SK-N-SH (cell line): ENCODE data around the gene LIAS. TPM values are rescaled to one million over a fixed set of nuclear protein-coding genes. Genes with fewer than 3 reads are reported as not detected.

ENCODE experiments used
- CTCF ChIA-PET: fragments of 300-600, 350-600 bp; formaldehyde crosslinking; extraction: SDS; loops from one replicate; lab custom pipeline; 2021; lab: Yijun Ruan, JAX
- POLR2A ChIA-PET: fragments of 350-600 bp; sonication (Branson Sonifier 250); formaldehyde crosslinking; extraction: SDS; loops from one replicate; lab custom pipeline; 2020; ENCODE audit warnings: antibody characterized with exemption, inconsistent platforms; lab: Yijun Ruan, JAX
- DNase-seq: peaks from one replicate; pipeline ENCODE4 v3.0.0; 2012
- H2AFZ ChIP-seq: fragments of 200-600 bp; sonication (generic); 2 replicates; pipeline ENCODE4 v1.8.1; 2016; ENCODE audit warnings: antibody characterized with exemption, mild to moderate bottlenecking, low read depth
- H3F3A ChIP-seq: fragments of 200-600 bp; sonication (generic); replicated peaks from 2 replicates; pipeline ENCODE3; 2016; ENCODE audit warnings: antibody characterized with exemption, mild to moderate bottlenecking; ENCODE audit not compliant: insufficient read depth
- H3K27ac ChIP-seq, 2 experiments: fragments of 200-500 bp in 1 of 2; fragments of 200-600 bp in 1 of 2; sonication (Bioruptor generic) in 1 of 2; sonication (generic), shearing (Covaris generic) in 1 of 2; 2 replicates each; pipeline versions ENCODE4 v1.5.1 to v1.6.1; 2014 to 2016; ENCODE audit warnings: low read depth in 2 of 2, inconsistent platforms in 1 of 2, low read length in 1 of 2, mild to moderate bottlenecking in 1 of 2, mixed read lengths in 1 of 2
- H3K27me3 ChIP-seq: fragments of 200-600 bp; sonication (generic), shearing (Covaris generic); 2 replicates; pipeline ENCODE4 v1.6.1; 2016; ENCODE audit warnings: mixed run types; ENCODE audit not compliant: insufficient read depth
- H3K36me3 ChIP-seq, 2 experiments: fragments of 200-500 bp in 1 of 2; fragments of 200-600 bp in 1 of 2; sonication (Bioruptor generic) in 1 of 2; sonication (generic) in 1 of 2; replicated peaks in 1 of 2; 2 replicates each; pipeline versions ENCODE3 to v1.5.1; 2014 to 2016; ENCODE audit warnings: low read length in 1 of 2, mild to moderate bottlenecking in 1 of 2; ENCODE audit not compliant: insufficient read depth in 2 of 2, control insufficient read depth in 1 of 2
- H3K4me1 ChIP-seq, 2 experiments: fragments of 200-500 bp in 1 of 2; fragments of 200-600 bp in 1 of 2; sonication (Bioruptor generic) in 1 of 2; sonication (generic), shearing (Covaris generic) in 1 of 2; 2 replicates each; pipeline versions ENCODE4 v1.5.1 to v1.6.1; 2014 to 2016; ENCODE audit warnings: low read depth in 1 of 2, low read length in 1 of 2, mixed run types in 1 of 2; ENCODE audit not compliant: insufficient read depth in 2 of 2, control insufficient read depth in 1 of 2
- H3K4me2 ChIP-seq: fragments of 200-600 bp; sonication (generic), shearing (Covaris generic); 2 replicates; pipeline ENCODE4 v1.6.1; 2017; ENCODE audit warnings: mixed run types
- H3K4me3 ChIP-seq, 2 experiments: fragments of 200-500 bp in 1 of 2; fragments of 200-600 bp in 1 of 2; sonication (Bioruptor generic) in 1 of 2; sonication (generic), shearing (Covaris generic) in 1 of 2; 2 replicates each; pipeline versions ENCODE4 v1.5.1 to v1.8.1; 2014 to 2016; ENCODE audit warnings: low read depth in 2 of 2, inconsistent platforms in 1 of 2, low read length in 1 of 2, mild to moderate bottlenecking in 1 of 2, mixed read lengths in 1 of 2, moderate library complexity in 1 of 2
- H3K79me2 ChIP-seq: fragments of 200-600 bp; sonication (generic); 2 replicates; pipeline ENCODE4 v1.8.1; 2017; ENCODE audit warnings: mild to moderate bottlenecking; ENCODE audit not compliant: insufficient read depth
- H3K9ac ChIP-seq: fragments of 200-600 bp; sonication (generic); 2 replicates; pipeline ENCODE4 v1.6.1; 2017; ENCODE audit warnings: mixed run types
- H3K9me2 ChIP-seq: fragments of 200-600 bp; sonication (generic); 2 replicates; pipeline ENCODE4 v1.6.1; 2017; ENCODE audit warnings: mixed run types
- H3K9me3 ChIP-seq: fragments of 200-600 bp; sonication (generic); 2 replicates; pipeline ENCODE4 v1.6.1; 2017; ENCODE audit warnings: mixed run types, mild to moderate bottlenecking, moderate library complexity
- H4K20me1 ChIP-seq: fragments of 200-600 bp; sonication (generic); 2 replicates; pipeline ENCODE4 v1.6.1; 2017; ENCODE audit warnings: mild to moderate bottlenecking, mixed run types; ENCODE audit not compliant: insufficient read depth
- ELF1 ChIP-seq: IDR thresholded peaks from 2 replicates; pipeline ENCODE4 v1.4.0; 2012
- EZH2phosphoT487 ChIP-seq: fragments of 200-600 bp; sonication (generic); IDR thresholded peaks from 2 replicates; pipeline ENCODE4 v1.6.1; 2017; ENCODE audit warnings: low read depth, mixed run types, mild to moderate bottlenecking, antibody characterized with exemption, moderate library complexity, borderline replicate concordance
- FOXJ3 ChIP-seq: sonication (generic); formaldehyde crosslinking; IDR thresholded peaks from 2 replicates; pipeline ENCODE4 v1.5.1; 2020; ENCODE audit warnings: mild to moderate bottlenecking, missing genetic modification reagents
- GATA2 ChIP-seq: sonication (generic); formaldehyde crosslinking; IDR thresholded peaks from 2 replicates; pipeline ENCODE4 v1.5.0; 2020; ENCODE audit warnings: mild to moderate bottlenecking, missing genetic modification reagents
- MEF2A ChIP-seq: IDR thresholded peaks from 2 replicates; pipeline ENCODE4 v1.4.0; 2012; ENCODE audit warnings: low read depth, borderline replicate concordance
- NFIC ChIP-seq: IDR thresholded peaks from 2 replicates; pipeline ENCODE4 v1.4.0; 2012; ENCODE audit warnings: borderline replicate concordance
- NRF1 ChIP-seq: IDR thresholded peaks from 2 replicates; pipeline ENCODE4 v1.6.1; 2012; ENCODE audit warnings: low read depth, mild to moderate bottlenecking, low read length
- PBX3 ChIP-seq: IDR thresholded peaks from 2 replicates; pipeline ENCODE4; 2012
- RAD21 ChIP-seq: IDR thresholded peaks from 2 replicates; pipeline ENCODE4 v1.6.1; 2012; ENCODE audit warnings: mild to moderate bottlenecking, low read length
- RCOR1 ChIP-seq: fragments of 150-350 bp; IDR thresholded peaks from 2 replicates; pipeline ENCODE4 v1.6.1; 2017; ENCODE audit warnings: antibody characterized with exemption, low read length
- RFX5 ChIP-seq: IDR thresholded peaks from 2 replicates; pipeline ENCODE4 v1.6.1; 2012; ENCODE audit warnings: mild to moderate bottlenecking, improper control_type of control experiment, low read length
- SIN3A ChIP-seq: IDR thresholded peaks from 2 replicates; pipeline ENCODE4 v1.6.1; 2012; ENCODE audit warnings: low read depth, mild to moderate bottlenecking, low read length, moderate library complexity, borderline replicate concordance
- SMC3 ChIP-seq: IDR thresholded peaks from 2 replicates; pipeline ENCODE4 v1.6.1; 2012; ENCODE audit warnings: low read depth, low read length, improper control_type of control experiment
- TCF12 ChIP-seq: IDR thresholded peaks from 2 replicates; pipeline ENCODE4 v1.4.0; 2012
- TEAD4 ChIP-seq: IDR thresholded peaks from 2 replicates; pipeline ENCODE4 v1.4.0; 2012; ENCODE audit warnings: mild to moderate bottlenecking, borderline replicate concordance; ENCODE audit not compliant: insufficient read depth
- WGBS: methylation state at CpG from one replicate; pipeline ENCODE4 v1.1.6; 2017; ENCODE audit warnings: low lambda C conversion rate; 5-methylcytosine and 5-hydroxymethylcytosine counted together
- polyA plus RNA-seq, 3 experiments: library from polyadenylated mRNA; depleted of rRNA; stranded (reverse); fragments of >200 nt; gene quantifications; 2 replicates each; pipeline ENCODE4 v1.2.3, GENCODE V29; 2012
- TF ChIP-seq, protein P1 (sequence below): IDR thresholded peaks from 2 replicates; pipeline ENCODE4 v1.4.0; 2012; ENCODE audit warnings: low read depth, borderline replicate concordance
- TF ChIP-seq, protein P2 (sequence below): IDR thresholded peaks from 2 replicates; pipeline ENCODE4 v1.4.0; 2012; ENCODE audit warnings: low read depth, borderline replicate concordance
- TF ChIP-seq, protein P3 (sequence below): IDR thresholded peaks from 2 replicates; pipeline ENCODE4 v1.6.1; 2012; ENCODE audit warnings: mild to moderate bottlenecking, low read depth, low read length, moderate library complexity

LIAS gene
- polyA plus RNA-seq, 1 of the 3 experiments (the other 2 are of a cell fraction): 9.2 TPM

DNA sequence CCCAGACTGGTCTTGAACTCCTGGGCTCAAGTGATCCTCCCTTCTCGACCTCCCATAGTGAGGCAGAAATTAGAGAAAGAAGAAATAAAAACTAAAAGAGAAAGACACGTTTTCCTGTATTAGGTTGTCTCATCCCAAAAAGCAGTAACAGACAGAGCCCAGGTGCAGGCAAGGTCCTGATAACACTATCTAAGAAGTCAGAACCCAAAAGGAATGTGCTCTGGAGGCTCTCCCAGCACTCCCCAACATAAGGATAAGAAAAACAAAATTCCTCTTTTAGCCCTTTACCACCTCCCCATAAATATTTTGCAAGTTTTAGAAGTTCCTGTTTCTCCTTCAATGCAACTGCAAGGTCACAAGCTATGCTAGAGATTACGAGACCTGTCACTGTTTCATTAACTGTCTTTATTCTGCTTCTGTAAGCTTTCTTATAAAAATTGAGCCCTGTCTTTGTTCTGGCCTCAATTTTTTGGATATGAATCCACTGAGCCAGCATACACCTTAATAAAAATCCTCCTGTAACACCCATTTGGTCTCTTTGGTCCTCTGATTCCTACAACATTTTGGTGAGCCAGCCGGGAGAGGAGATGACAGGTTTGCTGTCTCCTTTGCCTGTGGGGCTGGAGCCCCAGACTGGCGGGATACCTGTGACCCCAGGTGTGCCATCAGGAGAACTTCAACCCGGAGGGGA is 25.9 kb downstream of the LIAS start:
- no peaks in the 10 kb centered on the region for H3K9me3 ChIP-seq
- no peaks in the 10 kb centered on the region for H3K36me3 ChIP-seq
- no peak for DNase-seq
- TF ChIP-seq RCOR1 (no peak), SMC3 (no peak), EZH2phosphoT487 (no peak), FOXJ3 (CRISPR knock-in tag) (no peak), NFIC (no peak), ELF1 (no peak), GATA2 (CRISPR knock-in tag) (no peak), SIN3A (no peak), NRF1 (no peak), RAD21 (no peak)
- TF ChIP-seq, protein P1, sequence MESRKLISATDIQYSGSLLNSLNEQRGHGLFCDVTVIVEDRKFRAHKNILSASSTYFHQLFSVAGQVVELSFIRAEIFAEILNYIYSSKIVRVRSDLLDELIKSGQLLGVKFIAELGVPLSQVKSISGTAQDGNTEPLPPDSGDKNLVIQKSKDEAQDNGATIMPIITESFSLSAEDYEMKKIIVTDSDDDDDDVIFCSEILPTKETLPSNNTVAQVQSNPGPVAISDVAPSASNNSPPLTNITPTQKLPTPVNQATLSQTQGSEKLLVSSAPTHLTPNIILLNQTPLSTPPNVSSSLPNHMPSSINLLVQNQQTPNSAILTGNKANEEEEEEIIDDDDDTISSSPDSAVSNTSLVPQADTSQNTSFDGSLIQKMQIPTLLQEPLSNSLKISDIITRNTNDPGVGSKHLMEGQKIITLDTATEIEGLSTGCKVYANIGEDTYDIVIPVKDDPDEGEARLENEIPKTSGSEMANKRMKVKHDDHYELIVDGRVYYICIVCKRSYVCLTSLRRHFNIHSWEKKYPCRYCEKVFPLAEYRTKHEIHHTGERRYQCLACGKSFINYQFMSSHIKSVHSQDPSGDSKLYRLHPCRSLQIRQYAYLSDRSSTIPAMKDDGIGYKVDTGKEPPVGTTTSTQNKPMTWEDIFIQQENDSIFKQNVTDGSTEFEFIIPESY: no peak
- TF ChIP-seq, protein P2, sequence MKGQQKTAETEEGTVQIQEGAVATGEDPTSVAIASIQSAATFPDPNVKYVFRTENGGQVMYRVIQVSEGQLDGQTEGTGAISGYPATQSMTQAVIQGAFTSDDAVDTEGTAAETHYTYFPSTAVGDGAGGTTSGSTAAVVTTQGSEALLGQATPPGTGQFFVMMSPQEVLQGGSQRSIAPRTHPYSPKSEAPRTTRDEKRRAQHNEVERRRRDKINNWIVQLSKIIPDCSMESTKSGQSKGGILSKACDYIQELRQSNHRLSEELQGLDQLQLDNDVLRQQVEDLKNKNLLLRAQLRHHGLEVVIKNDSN: no peak
- no peak overlapping the region for H3K27ac ChIP-seq
- H3K4me2 ChIP-seq: no peak overlapping the region
- no peaks in the 10 kb centered on the region for H3K27me3 ChIP-seq
- no peaks in the 10 kb centered on the region for H3K4me1 ChIP-seq
- H3K9ac ChIP-seq: no peak overlapping the region
- no peak overlapping the region for H2AFZ ChIP-seq
- H3F3A ChIP-seq: no peaks in the 10 kb centered on the region
- no peaks in the 10 kb centered on the region for H3K9me2 ChIP-seq
- no peaks in the 10 kb centered on the region for H4K20me1 ChIP-seq
- 62% methylated on average over 6 of the region's 6 CpGs for whole genome bisulfite sequencing
- no peak overlapping the region for H3K4me3 ChIP-seq
- no peaks in the 10 kb centered on the region for H3K79me2 ChIP-seq
- POLR2A ChIA-PET: no interaction called here
- CTCF ChIA-PET: interaction anchor here (2.5 kb wide), 1 partner anchor 16 kb away, joined by 14 read pairs; no protein-coding TSS in a partner anchor

DNA sequence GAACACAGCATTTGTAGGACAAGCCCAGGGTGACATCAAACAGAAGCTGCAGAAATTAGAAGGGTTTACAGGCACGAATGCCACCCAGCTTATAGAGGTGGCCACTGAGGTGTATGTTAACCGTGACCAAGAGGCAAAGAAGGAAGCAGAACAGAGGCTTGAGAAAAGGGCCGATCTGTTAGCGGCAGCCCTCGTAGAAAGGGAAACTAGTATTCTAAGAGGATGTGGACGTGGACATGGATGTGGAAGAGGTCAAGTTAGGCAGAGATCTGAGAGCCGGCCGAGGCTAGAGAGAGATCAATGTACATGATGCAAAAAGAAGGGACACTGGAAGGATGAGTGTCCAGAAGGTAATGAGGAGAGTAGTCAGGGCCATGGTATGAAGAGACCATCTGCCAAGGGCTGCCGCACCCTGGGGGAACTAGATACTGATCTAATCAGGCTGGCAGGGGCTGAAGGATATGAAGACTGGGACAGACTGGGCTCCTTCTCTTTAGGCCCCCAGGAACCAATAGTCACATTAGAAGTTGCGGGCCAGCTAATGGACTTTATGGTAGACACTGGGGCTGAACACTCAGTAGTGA is 27.5 kb downstream of the LIAS start:
- H3K9me2 ChIP-seq: no peaks in the 10 kb centered on the region
- H3K27me3 ChIP-seq: no peaks in the 10 kb centered on the region
- TF ChIP-seq, protein P2: no peak
- TF ChIP-seq TCF12 (no peak), TEAD4 (no peak), RAD21 (no peak), PBX3 (no peak), MEF2A (no peak), FOXJ3 (CRISPR knock-in tag) (no peak), RFX5 (no peak)
- TF ChIP-seq, protein P3, sequence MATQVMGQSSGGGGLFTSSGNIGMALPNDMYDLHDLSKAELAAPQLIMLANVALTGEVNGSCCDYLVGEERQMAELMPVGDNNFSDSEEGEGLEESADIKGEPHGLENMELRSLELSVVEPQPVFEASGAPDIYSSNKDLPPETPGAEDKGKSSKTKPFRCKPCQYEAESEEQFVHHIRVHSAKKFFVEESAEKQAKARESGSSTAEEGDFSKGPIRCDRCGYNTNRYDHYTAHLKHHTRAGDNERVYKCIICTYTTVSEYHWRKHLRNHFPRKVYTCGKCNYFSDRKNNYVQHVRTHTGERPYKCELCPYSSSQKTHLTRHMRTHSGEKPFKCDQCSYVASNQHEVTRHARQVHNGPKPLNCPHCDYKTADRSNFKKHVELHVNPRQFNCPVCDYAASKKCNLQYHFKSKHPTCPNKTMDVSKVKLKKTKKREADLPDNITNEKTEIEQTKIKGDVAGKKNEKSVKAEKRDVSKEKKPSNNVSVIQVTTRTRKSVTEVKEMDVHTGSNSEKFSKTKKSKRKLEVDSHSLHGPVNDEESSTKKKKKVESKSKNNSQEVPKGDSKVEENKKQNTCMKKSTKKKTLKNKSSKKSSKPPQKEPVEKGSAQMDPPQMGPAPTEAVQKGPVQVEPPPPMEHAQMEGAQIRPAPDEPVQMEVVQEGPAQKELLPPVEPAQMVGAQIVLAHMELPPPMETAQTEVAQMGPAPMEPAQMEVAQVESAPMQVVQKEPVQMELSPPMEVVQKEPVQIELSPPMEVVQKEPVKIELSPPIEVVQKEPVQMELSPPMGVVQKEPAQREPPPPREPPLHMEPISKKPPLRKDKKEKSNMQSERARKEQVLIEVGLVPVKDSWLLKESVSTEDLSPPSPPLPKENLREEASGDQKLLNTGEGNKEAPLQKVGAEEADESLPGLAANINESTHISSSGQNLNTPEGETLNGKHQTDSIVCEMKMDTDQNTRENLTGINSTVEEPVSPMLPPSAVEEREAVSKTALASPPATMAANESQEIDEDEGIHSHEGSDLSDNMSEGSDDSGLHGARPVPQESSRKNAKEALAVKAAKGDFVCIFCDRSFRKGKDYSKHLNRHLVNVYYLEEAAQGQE: no peak
- 86% methylated on average over 10 of the region's 10 CpGs for WGBS
- no peak overlapping the region for H3K27ac ChIP-seq
- POLR2A ChIA-PET: no interaction called here
- no peaks in the 10 kb centered on the region for H3K4me1 ChIP-seq
- no peak overlapping the region for H3K9ac ChIP-seq
- no peak overlapping the region for H3K4me2 ChIP-seq
- H4K20me1 ChIP-seq: no peaks in the 10 kb centered on the region
- no peak overlapping the region for H3K4me3 ChIP-seq
- H3K79me2 ChIP-seq: no peaks in the 10 kb centered on the region
- no peak for DNase-seq
- H3K9me3 ChIP-seq: no peaks in the 10 kb centered on the region
- no peak overlapping the region for H2AFZ ChIP-seq
- H3K36me3 ChIP-seq: no peaks in the 10 kb centered on the region
- H3F3A ChIP-seq: no peaks in the 10 kb centered on the region
- CTCF ChIA-PET: no interaction called here
